Sigmoid colon (tissue), 7 donors: ENCODE data around the gene TRPC3. TPM values are rescaled to one million over a fixed set of nuclear protein-coding genes. Genes with fewer than 3 reads are reported as not detected.

Experiments used
- DNase-seq: peaks from one replicate; pipeline ENCODE4 v3.0.0-alpha.2; 2019
- H3K27ac ChIP-seq, 4 donors: fragments of 200-600 bp; sonication (generic); one replicate each; pipeline ENCODE4 v1.5.1; 2016 to 2019; ENCODE audit warnings: mild to moderate bottlenecking in 1 of 4
- H3K27me3 ChIP-seq, 3 donors: fragments of 200-600 bp; sonication (generic); one replicate each; pipeline ENCODE4 v1.5.1; 2019; ENCODE audit warnings: mild to moderate bottlenecking in 1 of 3
- H3K36me3 ChIP-seq, 4 donors: fragments of 200-600 bp; sonication (generic); one replicate each; pipeline ENCODE4 v1.5.1; 2016 to 2019
- H3K4me1 ChIP-seq, 4 donors: fragments of 200-600 bp; sonication (generic); one replicate each; pipeline ENCODE4 v1.5.1; 2017 to 2019
- H3K4me3 ChIP-seq, 4 donors: fragments of 200-600 bp; sonication (generic); one replicate each; pipeline ENCODE4 v1.5.1; 2017 to 2019; ENCODE audit warnings: mild to moderate bottlenecking in 2 of 4, moderate library complexity in 1 of 4
- H3K9me3 ChIP-seq, 4 donors: fragments of 200-600 bp in 3 of 4; sonication (generic) in 3 of 4; one replicate each; pipeline versions ENCODE4 v1.5.1 to v1.6.1; 2013 to 2019
- EP300 ChIP-seq, 4 donors: sonication (generic); formaldehyde crosslinking; IDR thresholded peaks; one replicate each; pipeline ENCODE4 v1.6.1; 2017; ENCODE audit warnings: antibody characterized with exemption in 4 of 4
- POLR2A ChIP-seq, 2 donors: fragments of 450-650 bp; IDR thresholded peaks; one replicate each; pipeline ENCODE4 v1.6.1; 2016; ENCODE audit warnings: antibody characterized with exemption in 2 of 2, mild to moderate bottlenecking in 2 of 2, moderate library complexity in 2 of 2
- POLR2AphosphoS5 ChIP-seq, 4 donors: sonication (generic); formaldehyde crosslinking; IDR thresholded peaks; one replicate each; pipeline ENCODE4 v1.6.1; 2017; ENCODE audit warnings: antibody characterized with exemption in 4 of 4
- WGBS, 2 donors: extraction: QIAGEN DNeasy Blood & Tissue Kit; methylation state at CpG; one replicate each; pipeline ENCODE4 v1.1.7; 2013; 5-methylcytosine and 5-hydroxymethylcytosine counted together
- intact Hi-C: fragments of 100-400 bp; cut with DNase I; formaldehyde crosslinking; loops from one replicate; pipeline ENCODE4 v1.15.1; 2023
- polyA plus RNA-seq, 3 donors: library from polyadenylated mRNA; stranded (reverse); fragments of 200-250 nt; gene quantifications; one replicate each; pipeline ENCODE4 v1.2.3, GENCODE V29; 2013
- total RNA-seq, 4 donors: library from RNA; depleted of rRNA; stranded (reverse); fragments of >200 nt; gene quantifications; one replicate each; pipeline ENCODE4 v1.1.0, GENCODE V29; 2016
- TF ChIP-seq, protein P1 (sequence below), 4 experiments: fragments of 450-650 bp in 3 of 4; fragments of 200-600 bp in 1 of 4; IDR thresholded peaks; one replicate each; pipeline ENCODE4 v1.5.1; 2016 to 2019; ENCODE audit warnings: antibody characterized with exemption in 4 of 4, mild to moderate bottlenecking in 3 of 4, moderate library complexity in 2 of 4
- donor health status: healthy with polysubstance abuse.
- donor health status: Bipolar disorder and iron deficiency.
- donor health status: healthy.

TRPC3 gene
- total and polyA plus RNA-seq, 7 donors = 0.12 to 1.1 (median 0.36) TPM; not detected in 2

DNA sequence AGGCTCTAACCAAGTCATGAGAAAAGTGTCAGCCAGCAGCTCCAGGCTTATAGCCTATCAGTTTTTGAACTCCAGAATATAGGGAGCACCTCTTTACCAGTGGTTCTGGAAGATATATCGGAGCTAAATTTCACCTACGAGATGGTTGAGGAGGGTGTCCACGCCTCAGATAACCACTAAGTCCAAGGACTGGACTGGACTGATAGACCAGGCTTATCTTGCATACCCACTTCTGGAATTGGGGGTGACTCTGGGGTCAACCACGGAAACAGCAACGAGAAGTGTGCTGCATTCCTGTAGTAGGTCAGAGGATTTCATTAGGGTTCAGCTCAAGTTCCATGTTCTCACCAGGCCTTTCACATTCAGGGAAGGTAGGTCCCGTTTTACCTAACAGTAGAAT is 38.6 kb upstream of the TRPC3 start:
- no peaks in the 10 kb centered on the region for H3K4me1 ChIP-seq

DNA sequence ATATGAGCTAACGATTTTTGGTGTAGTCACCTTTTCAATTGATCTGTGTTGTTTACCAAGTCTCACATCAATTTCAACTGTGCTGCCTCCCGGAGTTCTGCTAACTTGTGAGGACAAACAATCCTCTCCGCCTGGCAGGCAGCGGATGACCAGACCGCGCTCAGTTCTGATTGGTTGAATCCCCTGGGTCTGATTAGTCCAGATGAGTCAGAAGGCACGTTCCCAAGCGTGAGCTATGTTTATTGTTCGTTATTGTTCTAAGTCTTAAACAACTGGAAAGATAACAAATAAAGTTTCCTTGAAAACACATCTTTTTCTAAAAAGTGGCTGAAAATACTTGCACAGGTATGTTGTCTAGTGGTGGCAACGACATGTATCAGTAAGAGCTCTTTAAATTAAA is 37.9 kb upstream of the TRPC3 start:
- Histone ChIP-seq H3K36me3 (no peaks in the 10 kb centered on the region), H3K4me1 (no peaks in the 10 kb centered on the region), H3K4me3 (no peak overlapping the region), H3K9me3 (no peaks in the 10 kb centered on the region), H3K27ac (no peak overlapping the region), H3K27me3 (no peaks in the 10 kb centered on the region)
- intact Hi-C loops = no loop called here
- WGBS, 2 donors = 41 to 63% methylated on average over 10 of the region's 10 CpGs
- TF ChIP-seq POLR2AphosphoS5 (IDR thresholded peaks at IDR 0.05) = no peak
- no peak for TF ChIP-seq POLR2A (IDR thresholded peaks at IDR 0.05)
- TF ChIP-seq, protein P1, sequence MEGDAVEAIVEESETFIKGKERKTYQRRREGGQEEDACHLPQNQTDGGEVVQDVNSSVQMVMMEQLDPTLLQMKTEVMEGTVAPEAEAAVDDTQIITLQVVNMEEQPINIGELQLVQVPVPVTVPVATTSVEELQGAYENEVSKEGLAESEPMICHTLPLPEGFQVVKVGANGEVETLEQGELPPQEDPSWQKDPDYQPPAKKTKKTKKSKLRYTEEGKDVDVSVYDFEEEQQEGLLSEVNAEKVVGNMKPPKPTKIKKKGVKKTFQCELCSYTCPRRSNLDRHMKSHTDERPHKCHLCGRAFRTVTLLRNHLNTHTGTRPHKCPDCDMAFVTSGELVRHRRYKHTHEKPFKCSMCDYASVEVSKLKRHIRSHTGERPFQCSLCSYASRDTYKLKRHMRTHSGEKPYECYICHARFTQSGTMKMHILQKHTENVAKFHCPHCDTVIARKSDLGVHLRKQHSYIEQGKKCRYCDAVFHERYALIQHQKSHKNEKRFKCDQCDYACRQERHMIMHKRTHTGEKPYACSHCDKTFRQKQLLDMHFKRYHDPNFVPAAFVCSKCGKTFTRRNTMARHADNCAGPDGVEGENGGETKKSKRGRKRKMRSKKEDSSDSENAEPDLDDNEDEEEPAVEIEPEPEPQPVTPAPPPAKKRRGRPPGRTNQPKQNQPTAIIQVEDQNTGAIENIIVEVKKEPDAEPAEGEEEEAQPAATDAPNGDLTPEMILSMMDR (IDR thresholded peaks at IDR 0.05) = no peak
- TF ChIP-seq EP300 (IDR thresholded peaks at IDR 0.05) = no peak
- DNase-seq = no peak

More for the DNA sequence above, 38.6 kb upstream of the TRPC3 start:
- no peaks in the 10 kb centered on the region for H3K27me3 ChIP-seq
- no peaks in the 10 kb centered on the region for H3K9me3 ChIP-seq
- 81 to 85% methylated on average over 6 of the region's 6 CpGs for WGBS, 2 donors
- intact Hi-C loops = no loop called here
- no peak overlapping the region for H3K27ac ChIP-seq
- H3K4me3 ChIP-seq = no peak overlapping the region
- TF ChIP-seq POLR2A (IDR thresholded peaks at IDR 0.05) (no peak), POLR2AphosphoS5 (IDR thresholded peaks at IDR 0.05) (no peak), EP300 (IDR thresholded peaks at IDR 0.05) (no peak)
- TF ChIP-seq, protein P1 (IDR thresholded peaks at IDR 0.05) = no peak
- no peaks in the 10 kb centered on the region for H3K36me3 ChIP-seq
- DNase-seq = no peak

GRCh38 chr4:121988950-121989349 is 37.1 kb upstream of the TRPC3 start:
- intact Hi-C loops = no loop called here
- Histone ChIP-seq H3K4me1 (no peaks in the 10 kb centered on the region), H3K27me3 (no peaks in the 10 kb centered on the region), H3K9me3 (no peaks in the 10 kb centered on the region), H3K36me3 (no peaks in the 10 kb centered on the region), H3K4me3 (no peak overlapping the region), H3K27ac (no peak overlapping the region)
- DNase-seq = no peak
- 69 to 87% methylated on average over 1 of the region's 1 CpG for WGBS, 2 donors
- no peak for TF ChIP-seq POLR2A (IDR thresholded peaks at IDR 0.05)
- no peak for TF ChIP-seq POLR2AphosphoS5 (IDR thresholded peaks at IDR 0.05)
- TF ChIP-seq EP300 (IDR thresholded peaks at IDR 0.05) = no peak
- TF ChIP-seq, protein P1 (IDR thresholded peaks at IDR 0.05) = no peak

- no peak for TF ChIP-seq EP300 (IDR thresholded peaks at IDR 0.05)
- no peak for TF ChIP-seq POLR2A (IDR thresholded peaks at IDR 0.05)
- no peak for TF ChIP-seq POLR2AphosphoS5 (IDR thresholded peaks at IDR 0.05)
- TF ChIP-seq, protein P1 (IDR thresholded peaks at IDR 0.05) = no peak
- 77 to 78% methylated on average over 3 of the region's 3 CpGs for WGBS, 2 donors
- intact Hi-C loops = no loop called here
- no peak for DNase-seq
- no peaks in the 10 kb centered on the region for H3K9me3 ChIP-seq
- no peak overlapping the region for H3K27ac ChIP-seq
- no peak overlapping the region for H3K4me3 ChIP-seq
- H3K4me1 ChIP-seq = no peaks in the 10 kb centered on the region
- H3K36me3 ChIP-seq = no peaks in the 10 kb centered on the region
- H3K27me3 ChIP-seq = no peaks in the 10 kb centered on the region
Observed at GRCh38 chr4:121980643-121981042, 28.8 kb upstream of the TRPC3 start.

GRCh38 chr4:121978172-121978516 is 26.3 kb upstream of the TRPC3 start:
- no peak overlapping the region for H3K4me3 ChIP-seq
- DNase-seq = no peak
- no peaks in the 10 kb centered on the region for H3K36me3 ChIP-seq
- H3K9me3 ChIP-seq = no peaks in the 10 kb centered on the region
- H3K4me1 ChIP-seq = no peaks in the 10 kb centered on the region
- WGBS, 2 donors = 80 to 93% methylated on average over 2 of the region's 2 CpGs
- H3K27ac ChIP-seq = no peak overlapping the region
- no peaks in the 10 kb centered on the region for H3K27me3 ChIP-seq
- intact Hi-C loops = no loop called here
- no peak for TF ChIP-seq POLR2AphosphoS5 (IDR thresholded peaks at IDR 0.05)
- TF ChIP-seq, protein P1 (IDR thresholded peaks at IDR 0.05) = no peak
- no peak for TF ChIP-seq POLR2A (IDR thresholded peaks at IDR 0.05)
- TF ChIP-seq EP300 (IDR thresholded peaks at IDR 0.05) = no peak
